NCI-H1694 (cell line): ENCODE data around the gene DNAJB13.

ENCODE experiments used
- DNase-seq: peaks from one replicate; lab custom pipeline; 2025; lab: John Stamatoyannopoulos, UW

DNAJB13 gene

GRCh38 chr11:74000307-74001133 lies 49.7 kb downstream of the DNAJB13 start:
- no peak for DNase-seq

- DNase-seq = no peak
Measured at GRCh38 chr11:74001822-74002286, 51.0 kb downstream of the DNAJB13 start.

GRCh38 chr11:74002832-74003231 lies 52.0 kb downstream of the DNAJB13 start:
- DNase-seq = no peak

GRCh38 chr11:74004046-74004695 lies 53.3 kb downstream of the DNAJB13 start:
- no peak for DNase-seq

GRCh38 chr11:74004759-74005615 lies 54.2 kb downstream of the DNAJB13 start:
- no peak for DNase-seq

GRCh38 chr11:74005721-74006517 lies 55.1 kb downstream of the DNAJB13 start:
- DNase-seq = no peak

- no peak for DNase-seq
Measured at GRCh38 chr11:74006743-74007304, 56.0 kb downstream of the DNAJB13 start.

- DNase-seq = no peak
Measured at GRCh38 chr11:74007691-74008372, 57.0 kb downstream of the DNAJB13 start.

GRCh38 chr11:74008373-74009229 lies 57.8 kb downstream of the DNAJB13 start, which contains the start of gene UCP3:
Gene UCP3 (minus strand): TSS chr11:74009085. CDS start chr11:74007042, 2,043 bp downstream.
- DNase-seq = no peak

GRCh38 chr11:74009230-74009547 lies 58.4 kb downstream of the DNAJB13 start:
- no peak for DNase-seq

GRCh38 chr11:74009675-74010305 lies 59.0 kb downstream of the DNAJB13 start:
- DNase-seq = no peak

GRCh38 chr11:74010306-74011300 lies 59.8 kb downstream of the DNAJB13 start:
- DNase-seq = no peak

GRCh38 chr11:74011360-74012073 lies 60.7 kb downstream of the DNAJB13 start:
- DNase-seq = no peak

- DNase-seq = no peak
Measured at GRCh38 chr11:74012074-74012809, 61.4 kb downstream of the DNAJB13 start.

- DNase-seq = no peak
Measured at GRCh38 chr11:74013141-74013540, 62.3 kb downstream of the DNAJB13 start.

- no peak for DNase-seq
Measured at GRCh38 chr11:74014880-74015279, 64.1 kb downstream of the DNAJB13 start.
